ENCODE measurements around the gene LITAF.
"Not testable (repeated sequence)": the region's sequence is repeated elsewhere in the genome, so short reads cannot be mapped to it uniquely, and the experiment has no call there.

LITAF gene

DNA sequence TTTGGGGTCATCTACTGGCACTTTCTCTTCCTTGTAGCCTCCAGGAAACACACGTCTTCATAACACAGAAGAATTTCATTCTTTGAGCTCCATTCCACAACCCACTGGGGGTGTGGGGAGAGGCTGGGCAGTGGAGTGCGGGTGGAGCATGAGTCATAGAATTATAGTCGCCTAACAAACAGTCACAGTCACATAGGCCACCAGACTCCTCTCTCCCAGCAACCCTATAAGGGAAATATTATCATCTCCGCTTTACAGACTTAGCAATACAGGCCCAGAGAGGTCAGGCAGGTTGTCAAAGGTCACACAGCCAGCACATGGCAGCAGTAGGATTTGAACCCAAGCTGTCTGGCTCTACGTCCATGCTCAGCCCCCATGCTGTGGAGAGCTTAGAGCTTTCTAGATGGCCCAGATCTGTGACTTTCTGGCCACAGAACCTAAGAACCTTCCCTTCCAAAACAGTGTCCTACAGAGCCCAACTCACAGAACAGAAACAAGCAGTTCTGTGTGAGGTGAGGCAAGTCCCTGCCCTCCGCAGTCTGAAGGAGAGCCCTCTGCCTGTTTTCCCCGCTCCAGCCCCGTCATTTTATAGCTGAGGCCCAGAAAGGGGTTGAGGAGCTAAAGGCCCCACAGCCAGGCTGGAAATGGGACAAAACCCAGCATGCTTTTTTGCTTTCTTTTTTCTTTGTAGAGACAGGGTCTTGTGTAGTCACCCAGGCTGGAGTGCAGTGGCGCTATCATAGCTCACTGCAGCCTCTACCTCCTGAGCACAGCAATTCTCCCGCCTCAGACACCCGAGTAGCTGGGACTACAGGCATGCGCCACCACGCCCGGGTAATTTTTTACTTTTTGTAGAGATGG lies 10.7 kb upstream of the LITAF start:
- DNase-seq, result no peak

DNA sequence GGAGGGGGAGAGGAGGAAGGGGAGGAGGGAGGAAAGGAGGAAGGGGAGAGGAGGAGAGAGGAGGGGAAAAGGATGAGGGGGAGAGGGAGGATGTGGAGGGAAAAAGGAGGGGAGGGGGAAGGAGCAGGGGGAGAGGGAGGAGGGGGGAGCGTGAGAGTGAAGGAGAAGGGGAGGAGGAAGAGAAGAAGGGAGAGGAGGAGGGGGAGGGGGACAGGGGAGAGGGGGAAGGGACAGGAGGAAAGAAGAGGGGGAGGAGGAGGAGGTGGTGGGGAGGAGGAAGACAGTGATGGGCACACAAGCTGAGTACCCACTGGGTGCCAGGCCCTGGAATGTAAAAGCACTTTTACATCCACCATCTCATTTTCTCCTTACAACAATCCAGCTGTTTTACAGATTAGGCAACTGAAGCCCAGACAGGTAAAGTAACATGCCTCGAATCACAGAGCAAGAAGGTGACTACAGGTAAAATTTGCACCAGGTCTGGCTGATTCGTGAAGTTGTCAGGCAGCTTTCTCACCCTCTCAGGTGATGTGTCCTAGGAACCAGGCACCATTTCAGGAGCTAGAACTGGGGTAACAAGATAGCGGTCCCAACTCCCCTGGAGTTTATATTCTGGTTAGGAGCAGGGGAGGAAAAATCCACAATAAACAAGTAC lies 10.0 kb upstream of the LITAF start:
- no peak for DNase-seq

DNA sequence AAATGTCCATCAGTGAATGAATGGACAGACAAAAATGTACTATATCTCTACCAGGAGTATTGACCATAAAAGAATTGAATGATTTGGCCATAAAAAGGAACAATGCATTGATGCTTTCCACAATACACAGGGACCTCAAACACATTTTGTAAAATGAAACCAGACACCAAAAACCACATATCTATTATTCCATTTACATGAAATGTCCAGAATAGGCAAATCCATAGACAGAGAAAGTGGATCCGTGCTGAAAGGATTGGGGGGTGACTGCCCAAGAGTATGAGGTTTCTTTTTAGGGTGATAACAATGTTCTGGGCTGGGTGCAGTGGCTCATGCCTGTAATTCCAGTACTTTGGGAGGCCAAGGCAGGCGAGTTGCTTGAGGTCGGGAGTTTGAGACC lies 6.9 kb upstream of the LITAF start:
- DNase-seq, result no peak

DNA sequence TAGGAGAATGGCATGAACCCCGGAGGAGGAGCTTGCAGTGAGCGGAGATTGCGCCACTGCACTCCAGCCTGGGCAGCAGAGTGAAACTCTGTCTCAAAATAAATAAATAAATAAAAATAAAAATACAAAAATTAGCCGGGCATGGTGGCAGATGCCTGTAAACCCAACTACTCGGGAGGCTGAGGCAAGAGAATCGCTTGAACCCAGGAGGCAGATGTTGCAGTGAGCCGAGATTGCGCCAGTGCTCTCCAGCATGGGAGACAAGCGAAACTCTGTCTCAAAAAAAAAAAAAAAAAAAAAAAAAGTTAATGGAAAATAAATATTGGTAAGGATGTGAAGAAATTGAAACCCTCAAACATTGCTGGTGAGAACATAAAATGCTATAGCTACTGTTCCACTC lies 6.4 kb upstream of the LITAF start:
- DNase-seq, result not testable (repeated sequence)

DNA sequence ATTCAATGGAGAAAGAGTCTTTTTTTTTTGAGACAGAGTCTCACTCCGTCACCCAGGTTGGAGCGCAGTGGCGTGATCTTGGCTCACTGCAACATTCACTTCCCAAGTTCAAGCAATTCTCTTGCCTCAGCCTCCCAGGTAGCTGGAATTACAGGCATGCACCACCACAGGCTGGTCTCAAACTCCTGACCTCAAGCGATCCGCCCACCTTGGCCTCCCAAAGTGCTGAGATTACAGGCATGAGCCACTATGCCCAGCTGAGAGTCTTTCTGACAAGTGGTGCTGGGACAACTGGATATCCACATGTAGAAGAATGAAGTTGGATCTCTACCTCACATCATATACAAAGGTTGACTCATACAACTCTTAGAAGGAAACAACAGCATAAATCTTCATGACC lies 4.9 kb upstream of the LITAF start:
- DNase-seq, result not testable (repeated sequence)

DNA sequence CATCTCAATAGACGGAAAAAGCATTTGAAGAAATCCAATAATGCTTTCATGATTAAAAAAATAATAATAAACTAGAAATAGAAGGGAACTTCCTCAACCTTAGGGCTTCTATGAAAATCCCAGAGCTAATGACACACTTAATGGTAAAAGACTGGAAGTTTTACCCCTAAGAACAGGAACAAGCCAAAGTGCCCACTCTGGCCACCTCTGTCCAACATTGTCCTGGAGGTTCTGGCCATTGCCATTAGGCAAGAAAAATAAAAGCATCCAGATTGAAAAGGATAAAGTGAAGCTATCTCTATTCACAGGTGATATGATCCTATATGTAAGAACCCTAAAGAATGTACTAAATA lies 2.5 kb upstream of the LITAF start:
- no peak for DNase-seq

DNA sequence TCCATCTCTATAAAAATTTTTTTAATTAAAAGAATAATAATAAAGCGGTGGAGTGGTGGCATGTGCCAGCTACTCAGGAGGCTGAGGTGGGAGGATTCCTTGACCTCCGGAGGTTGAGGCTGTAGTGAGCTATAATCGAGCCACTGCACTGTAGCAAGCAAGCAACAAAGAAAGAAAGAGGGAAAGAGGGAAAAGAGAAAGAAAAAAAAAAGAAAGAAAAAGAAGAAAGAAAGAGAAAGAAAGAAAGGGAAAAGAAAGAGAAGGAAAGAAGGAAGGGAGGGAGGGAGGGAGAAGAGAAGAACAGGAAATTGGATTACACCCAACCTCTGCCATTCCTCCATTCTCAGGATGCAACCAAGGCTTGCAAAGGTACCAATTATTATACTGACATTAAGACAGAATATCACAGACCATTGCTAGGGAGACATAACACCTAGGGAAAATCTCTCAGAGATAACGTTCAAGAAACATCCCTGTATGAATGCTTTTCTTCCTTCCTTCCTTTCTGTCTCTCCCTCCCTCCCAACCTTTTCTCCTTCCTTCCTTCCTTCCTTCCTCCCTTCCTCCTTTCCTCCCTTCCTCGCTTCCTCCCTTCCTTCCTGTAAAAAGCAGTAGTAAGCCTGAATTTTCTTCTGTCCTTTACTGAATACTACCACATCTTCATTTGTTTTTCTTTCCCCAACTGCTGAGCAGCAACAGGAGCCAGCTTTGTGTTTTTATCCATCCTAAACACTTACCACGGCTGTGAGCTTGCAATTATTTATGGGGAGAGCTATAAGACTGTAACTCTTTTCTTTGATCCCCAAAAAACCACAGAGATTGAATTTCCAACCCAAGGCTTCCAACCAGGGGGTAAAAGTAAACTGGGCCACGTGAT lies 1.8 kb upstream of the LITAF start:
- no peak for DNase-seq

DNA sequence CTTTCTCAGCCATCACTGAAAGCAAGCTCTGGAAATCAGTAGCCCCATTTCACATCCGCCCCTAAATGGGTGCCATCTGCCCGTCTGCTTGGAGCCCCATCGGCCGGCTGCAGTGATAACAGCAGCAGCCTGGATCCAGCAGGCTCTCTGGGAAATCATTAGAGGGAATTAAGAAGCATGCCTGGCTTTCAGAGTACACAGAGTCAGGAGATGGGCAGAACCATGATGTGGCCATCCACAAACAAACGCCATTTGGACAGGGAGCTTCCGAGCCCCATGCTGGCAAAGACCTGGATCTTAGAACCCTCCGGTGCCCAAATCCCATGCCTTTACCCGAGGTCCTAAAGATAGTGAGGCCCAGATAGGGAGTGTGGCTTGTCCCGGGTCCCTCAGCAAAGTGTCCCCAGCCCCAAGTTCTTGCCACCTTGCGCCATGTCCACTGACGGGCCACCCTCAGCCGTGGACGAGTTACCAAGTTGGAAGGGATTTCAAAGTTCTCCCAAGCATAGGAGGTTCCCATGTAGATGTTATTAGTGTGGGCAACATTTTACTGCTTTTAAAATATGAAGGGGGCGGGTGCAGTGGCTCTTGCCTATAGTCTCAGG lies 1.0 kb upstream of the LITAF start:
- no peak for DNase-seq

DNA sequence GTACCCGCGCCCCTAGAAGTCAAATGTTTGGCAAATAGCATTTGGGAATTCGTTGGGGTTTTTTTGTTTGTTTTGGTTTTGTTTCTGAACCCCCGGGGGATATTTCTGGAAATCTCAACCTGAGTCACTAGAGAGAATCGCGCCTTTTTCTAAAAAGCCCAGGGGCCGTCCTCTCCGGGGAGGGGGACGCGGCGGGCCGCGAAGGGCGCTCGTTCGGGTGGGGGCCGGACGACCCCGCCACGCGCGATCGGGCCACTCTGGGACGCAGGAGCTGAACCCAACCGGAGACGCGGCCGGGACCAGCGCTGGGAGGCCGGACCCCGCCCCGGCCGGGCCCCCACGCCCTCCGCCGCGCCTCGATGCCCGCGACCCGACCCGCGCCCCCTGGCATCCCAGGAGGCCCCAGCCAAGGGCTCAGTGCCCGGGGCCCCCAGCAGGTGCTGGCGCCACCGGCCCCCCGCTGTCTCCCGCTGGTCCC lies 302 bp downstream of the LITAF start:
- no peak for DNase-seq

DNA sequence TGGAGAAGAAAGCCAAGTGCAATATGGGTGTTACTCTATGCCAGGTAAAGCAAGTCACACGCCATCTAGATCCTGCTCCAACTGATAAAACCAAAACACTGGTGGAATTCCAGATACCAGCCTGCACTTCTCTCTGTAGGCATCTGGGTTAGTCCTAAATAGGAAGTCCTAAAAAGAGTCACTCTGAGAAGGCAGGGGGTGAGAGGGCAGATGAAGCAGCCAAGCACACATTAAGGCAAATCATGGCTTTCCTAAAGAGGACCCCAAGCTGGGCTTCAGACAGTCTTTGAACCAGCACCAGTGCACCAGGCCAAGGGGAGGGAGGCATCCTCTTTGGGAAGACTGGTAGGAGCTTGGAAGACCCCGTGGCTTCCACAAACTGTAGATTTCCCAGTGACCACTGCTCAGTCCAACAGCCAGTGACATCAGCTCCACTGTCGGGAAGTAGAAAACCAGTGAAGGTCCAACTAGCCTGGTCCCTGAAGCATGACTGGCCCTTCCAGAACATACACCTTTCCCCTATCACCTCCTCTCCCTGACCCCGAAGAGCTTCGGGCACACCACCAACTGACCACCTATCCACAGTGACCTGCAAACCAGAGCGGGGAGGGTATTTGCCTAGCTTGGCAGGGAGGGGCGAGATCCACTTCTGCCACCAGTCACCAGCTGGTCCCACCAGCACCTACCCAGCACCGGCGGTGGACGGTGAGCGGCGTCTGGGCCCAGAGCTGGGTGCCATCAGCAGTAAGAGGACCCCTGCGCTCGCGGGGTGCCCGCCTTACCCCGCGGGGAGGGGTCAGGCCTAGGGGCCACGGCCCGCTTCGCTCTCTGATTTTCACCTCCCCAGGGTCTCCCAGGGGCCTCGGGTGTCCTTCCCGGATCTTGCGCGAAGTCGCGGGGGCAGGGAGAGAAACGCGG lies 1.0 kb downstream of the LITAF start:
- DNase-seq, result no peak

DNA sequence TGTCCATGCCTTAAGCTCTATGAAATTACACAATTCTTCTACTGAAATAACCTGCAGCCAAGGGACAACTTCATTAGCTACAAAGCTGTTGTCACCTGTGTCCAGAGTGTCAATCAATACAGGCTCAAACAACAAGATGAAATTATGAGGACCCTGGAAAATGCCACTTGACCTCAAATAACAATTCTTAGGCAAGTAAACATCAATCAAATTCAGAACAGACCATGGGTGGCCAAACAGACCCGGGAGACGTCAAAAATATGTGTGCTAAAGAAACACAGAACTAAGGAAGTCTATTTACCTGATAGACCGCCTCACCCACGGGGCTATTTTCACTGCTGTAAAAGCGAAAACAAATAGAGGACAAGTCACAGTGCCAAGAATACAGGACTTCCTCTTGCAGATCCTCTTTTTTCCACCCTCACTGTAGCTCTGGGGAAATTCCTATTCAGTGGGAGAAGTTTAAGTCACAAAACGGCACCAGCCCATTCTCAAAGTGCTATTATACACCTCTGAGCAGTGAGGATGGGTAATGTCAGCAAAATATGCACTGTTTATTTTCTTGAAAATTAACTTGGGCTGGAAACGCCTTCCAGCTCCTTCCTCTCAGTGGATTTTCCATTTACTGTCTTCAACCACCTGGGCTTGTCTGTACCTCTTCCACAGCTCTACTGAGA lies 2.7 kb downstream of the LITAF start:
- no peak for DNase-seq

DNA sequence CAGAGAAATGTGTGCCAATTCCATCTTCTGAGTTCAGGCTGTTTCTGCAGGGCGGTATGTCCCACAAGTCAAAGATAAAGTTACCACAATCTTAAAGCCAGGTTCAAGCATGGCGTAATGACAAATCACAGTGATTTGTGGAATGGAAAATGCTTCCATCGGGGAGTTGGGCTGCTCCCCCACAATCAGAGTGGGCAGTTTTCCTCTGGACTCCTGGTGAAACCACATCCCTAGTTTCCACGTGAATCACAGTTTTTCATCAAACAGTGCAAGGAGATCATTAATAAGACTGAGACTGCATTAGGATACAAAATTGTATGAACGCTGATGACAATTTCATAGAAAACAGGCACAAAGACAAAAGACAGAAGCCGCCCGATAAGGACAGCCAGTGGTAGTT lies 3.6 kb downstream of the LITAF start:
- peak; percentile 93 for DNase-seq

DNA sequence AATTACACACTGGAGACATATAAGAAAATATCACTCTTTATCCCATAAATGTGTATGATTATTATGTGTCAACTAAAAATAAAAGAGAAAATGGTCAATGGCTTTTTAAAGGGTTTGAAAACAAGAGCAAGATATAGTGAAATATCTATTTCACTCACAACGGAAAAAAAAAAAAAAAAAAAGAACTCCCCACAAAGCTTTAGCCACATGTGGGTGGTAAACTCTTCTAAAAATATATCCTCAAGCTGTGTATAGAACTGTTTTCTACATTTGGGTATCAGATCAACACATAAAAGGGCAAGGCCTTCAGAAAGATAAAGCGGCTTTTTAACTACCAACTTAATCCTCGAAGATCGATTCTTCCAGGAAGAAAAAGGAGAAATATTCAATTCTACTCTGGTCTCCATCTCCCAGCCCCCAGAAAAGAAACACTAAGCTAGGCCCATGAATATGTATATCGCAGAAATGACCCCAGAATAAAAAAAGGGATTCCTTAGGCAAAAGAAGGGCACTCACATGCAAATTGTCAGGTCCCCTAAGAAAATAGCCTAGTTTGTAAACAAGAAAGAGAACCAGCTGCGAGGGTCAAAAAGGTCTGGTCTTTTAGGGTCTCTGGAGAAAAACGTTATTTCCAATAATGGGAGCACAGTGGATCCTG lies 4.4 kb downstream of the LITAF start:
- DNase-seq, result no peak

DNA sequence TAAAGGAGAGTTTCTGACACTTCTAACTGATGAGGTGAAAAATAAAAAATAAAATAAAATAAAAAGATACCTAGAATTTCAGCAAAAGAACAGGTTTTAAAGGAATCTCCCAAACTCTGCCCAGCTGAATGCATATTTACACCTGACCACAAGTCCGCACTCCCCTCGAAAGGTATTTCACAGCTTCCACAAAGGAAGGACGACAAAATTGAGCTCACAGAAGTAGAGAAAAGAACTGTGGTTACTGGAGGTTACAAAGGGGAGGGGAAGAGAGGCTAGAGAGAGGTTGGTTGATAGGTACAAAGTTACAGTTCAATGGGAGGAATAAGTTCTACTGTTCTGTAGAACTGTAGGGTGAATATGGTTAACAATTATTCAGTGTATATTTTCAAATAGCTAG lies 5.0 kb downstream of the LITAF start:
- no peak for DNase-seq

DNA sequence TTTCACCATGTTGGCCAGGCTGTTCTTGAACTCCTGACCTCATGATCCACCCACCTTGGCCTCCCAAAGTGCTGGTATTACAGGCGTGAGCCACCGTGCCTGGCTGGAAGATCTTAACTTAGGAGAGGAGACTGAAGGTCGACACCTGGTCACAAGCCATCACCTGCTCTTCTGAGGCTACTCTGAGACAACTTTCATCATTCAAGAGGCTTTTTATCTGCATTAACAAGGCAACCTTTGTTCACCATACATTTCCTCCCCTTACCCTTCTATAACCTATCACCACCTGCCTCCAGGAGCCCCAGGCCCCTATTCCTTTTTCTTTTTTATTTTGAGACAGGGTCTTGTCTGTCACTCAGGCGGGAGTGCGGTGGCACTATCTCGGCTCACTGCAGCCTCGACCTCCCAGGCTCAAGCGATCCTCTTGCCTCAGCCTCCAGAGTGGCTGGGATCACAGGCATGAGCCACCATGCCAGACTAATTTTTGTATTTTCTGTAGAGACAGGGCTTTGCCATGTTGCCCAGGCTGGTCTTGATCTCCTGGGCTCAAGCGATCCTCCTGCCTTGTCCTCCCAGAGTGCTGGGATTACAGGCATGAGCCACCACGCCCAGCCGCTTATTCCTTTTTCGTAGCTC lies 6.2 kb downstream of the LITAF start:
- DNase-seq, result no peak

DNA sequence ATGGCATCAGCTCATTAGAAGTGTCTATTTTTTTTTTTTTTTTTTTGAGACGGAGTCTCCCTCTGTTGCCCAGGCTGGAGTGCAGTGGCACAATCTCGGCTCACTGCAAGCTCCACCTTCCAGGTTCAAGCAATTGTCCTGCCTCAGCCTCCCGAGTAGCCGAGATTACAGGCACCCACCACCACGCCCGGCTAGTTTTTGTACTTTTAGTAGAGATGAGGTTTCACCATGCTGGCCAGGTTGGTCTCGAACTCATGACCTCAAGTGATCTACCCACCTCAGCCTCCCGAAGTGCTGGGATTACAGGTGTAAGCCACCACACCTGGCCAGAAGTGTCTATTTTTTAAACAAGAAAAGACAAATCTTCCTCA lies 9.4 kb downstream of the LITAF start:
- not testable (repeated sequence) for DNase-seq

DNA sequence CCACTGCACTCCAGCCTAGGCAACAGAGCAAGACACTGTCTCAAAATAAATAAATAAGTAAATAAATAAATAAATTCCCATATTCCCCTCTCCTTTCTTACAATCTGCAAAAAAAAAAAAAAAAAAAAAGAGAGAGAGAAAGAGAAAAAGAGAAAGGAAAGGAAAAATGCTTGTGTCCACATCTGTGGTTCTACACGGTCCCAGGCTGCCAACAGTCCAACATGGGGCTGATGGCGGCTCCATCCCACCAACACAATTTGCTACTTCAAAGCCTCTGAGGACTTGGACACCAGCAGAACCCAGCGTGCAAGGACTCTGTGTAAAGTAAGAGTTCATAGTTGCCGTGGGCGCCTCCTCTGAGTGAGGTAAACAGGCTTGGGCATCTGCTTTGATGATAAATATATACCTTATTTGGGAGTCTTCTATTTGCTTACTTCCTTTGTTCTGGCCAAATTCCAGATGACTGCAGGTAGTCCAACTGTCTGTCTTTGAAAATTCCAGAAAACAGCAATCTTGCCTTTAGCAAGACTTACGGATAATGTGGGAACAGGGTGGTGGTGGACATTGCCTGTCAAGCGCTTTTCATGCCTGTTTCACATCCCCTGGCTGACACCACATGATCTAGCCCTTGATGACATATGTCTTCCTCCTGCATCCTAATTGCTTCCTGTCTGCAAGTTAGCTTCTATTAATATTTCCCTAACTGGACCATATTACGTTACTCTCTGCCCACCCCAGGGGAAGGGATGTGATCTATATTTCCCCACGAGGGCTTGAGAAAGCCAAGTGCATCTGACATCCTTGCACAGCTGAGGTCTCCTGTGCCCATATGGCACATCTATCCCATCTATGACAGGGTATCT lies 10.1 kb downstream of the LITAF start:
- DNase-seq, result no peak

DNA sequence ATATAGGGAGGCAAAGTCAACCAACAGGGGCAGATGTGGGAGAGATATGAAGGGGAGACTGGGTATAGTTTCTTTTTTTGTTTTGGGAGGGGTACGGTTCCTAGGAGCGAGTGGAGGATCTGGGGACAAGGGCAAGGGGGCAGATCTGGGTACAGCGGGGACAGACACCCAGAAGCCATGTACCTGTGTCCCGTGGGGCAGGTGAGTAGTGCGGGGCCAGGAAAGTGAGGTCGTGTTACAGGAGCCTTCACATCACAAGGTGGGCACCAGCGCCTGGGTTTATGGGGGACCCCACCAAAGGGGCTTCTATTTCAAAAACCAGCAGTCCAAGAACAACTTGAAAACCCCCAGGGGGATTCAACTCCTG lies 11.5 kb downstream of the LITAF start:
- no peak for DNase-seq

DNA sequence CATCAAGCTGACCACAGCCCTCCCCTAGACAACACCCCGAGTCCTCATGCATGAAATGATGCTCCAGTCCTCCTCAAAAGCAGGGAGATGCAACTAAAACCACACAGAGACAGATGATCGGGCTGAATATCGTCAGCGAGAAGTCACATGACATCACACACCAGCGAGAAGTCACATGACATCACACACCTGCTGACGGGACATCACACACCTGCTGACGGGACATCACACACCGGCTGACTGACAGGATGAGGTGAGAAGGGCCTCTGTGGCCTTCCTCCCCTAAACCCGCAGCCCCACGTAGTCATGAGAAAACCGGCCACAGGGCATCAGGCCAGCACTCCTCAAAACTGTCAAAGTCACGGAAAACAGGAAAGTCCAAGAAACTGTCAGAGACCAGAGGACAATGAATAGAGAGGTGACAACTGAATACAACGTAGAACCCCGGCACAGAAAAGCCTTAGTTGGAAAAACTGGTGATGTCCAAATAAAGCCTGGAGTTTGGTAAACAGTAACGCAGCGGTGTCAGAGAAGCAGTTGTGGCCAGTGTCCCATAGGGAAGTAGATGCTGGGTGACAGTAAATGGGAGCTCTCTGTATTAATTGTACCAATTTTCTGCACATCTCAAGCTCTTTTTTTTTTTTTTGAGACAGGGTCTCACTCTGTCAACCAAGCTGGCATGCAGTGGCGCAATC lies 14.3 kb downstream of the LITAF start:
- DNase-seq, result no peak

Data from NCI-H226 (cell line).